ENCODE measurements around the gene PEX6. TPM values are rescaled to one million over a fixed set of nuclear protein-coding genes. Genes with fewer than 3 reads are reported as not detected.

PEX6 gene
- total RNA-seq, 4 donors from 2014 or later = 17.2 to 50.0 (median 33.2) TPM

- no peak for DNase-seq
- peaks cover 0 to 32% (median 9%) of the 10 kb centered on the region in 4 donors for H3K36me3 ChIP-seq
- no peak overlapping the region for H3K4me3 ChIP-seq
- 86% methylated on average over 9 of the region's 9 CpGs; no CpG with 5 or more reads in 1 of the 2 donors for WGBS, 2 donors (ENCODE audit: low coverage in 1 of 2)
- no peaks in the 10 kb centered on the region for H3K9me3 ChIP-seq
- intact Hi-C loops (cut with DNase I; ENCODE audit: low total_unique reads) (no loop called here), in situ Hi-C loops (cut with MboI; ENCODE audit: low pct_ligation_motif_present in 1 of 4, low pct_unique_long_range_greater_than_20kb in 1 of 4, low sequenced_read_pairs in 3 of 4) (no loop called here)
- H3K27ac ChIP-seq = no peak overlapping the region
- H3K4me1 ChIP-seq = no peaks in the 10 kb centered on the region
- H3K27me3 ChIP-seq = no peaks in the 10 kb centered on the region
- no peak for TF ChIP-seq EP300 (IDR thresholded peaks at IDR 0.05; ENCODE audit: low read depth)
- TF ChIP-seq POLR2A (IDR thresholded peaks at IDR 0.05) = no peak
- TF ChIP-seq CTCF (IDR thresholded peaks at IDR 0.05) = no peak
- no peak for TF ChIP-seq POLR2AphosphoS5 (IDR thresholded peaks at IDR 0.05)
These were observed 39.8 kb downstream of the PEX6 start for GRCh38 chr6:42938987-42939809.

GRCh38 chr6:42938428-42938796 lies 40.6 kb downstream of the PEX6 start:
- intact Hi-C loops (cut with DNase I; ENCODE audit: low total_unique reads) = no loop called here
- Histone ChIP-seq H3K9me3 (no peaks in the 10 kb centered on the region), H3K4me1 (peaks cover 0 to under 1% (median 0%) of the 10 kb centered on the region in 4 donors), H3K27ac (no peak overlapping the region), H3K27me3 (no peaks in the 10 kb centered on the region), H3K4me3 (no peak overlapping the region), H3K36me3 (peaks cover 0 to 30% (median 9%) of the 10 kb centered on the region in 4 donors)
- TF ChIP-seq POLR2AphosphoS5 (IDR thresholded peaks at IDR 0.05) = no peak
- no peak for TF ChIP-seq POLR2A (IDR thresholded peaks at IDR 0.05)
- TF ChIP-seq CTCF (IDR thresholded peaks at IDR 0.05) = no peak
- TF ChIP-seq EP300 (IDR thresholded peaks at IDR 0.05; ENCODE audit: low read depth) = no peak
- 86% methylated on average over 5 of the region's 5 CpGs; no CpG with 5 or more reads in 1 of the 2 donors for WGBS, 2 donors (ENCODE audit: low coverage in 1 of 2)
- in situ Hi-C loops (cut with MboI; ENCODE audit: low pct_ligation_motif_present in 1 of 4, low pct_unique_long_range_greater_than_20kb in 1 of 4, low sequenced_read_pairs in 3 of 4) = no loop called here
- no peak for DNase-seq

GRCh38 chr6:42937548-42938427 lies 41.2 kb downstream of the PEX6 start:
- intact Hi-C loops (cut with DNase I; ENCODE audit: low total_unique reads) (no loop called here), in situ Hi-C loops (cut with MboI; ENCODE audit: low pct_ligation_motif_present in 1 of 4, low pct_unique_long_range_greater_than_20kb in 1 of 4, low sequenced_read_pairs in 3 of 4) (no loop called here)
- Histone ChIP-seq H3K36me3 (peaks cover 0 to 30% (median 9%) of the 10 kb centered on the region in 4 donors), H3K9me3 (no peaks in the 10 kb centered on the region), H3K27ac (no peak overlapping the region), H3K4me3 (no peak overlapping the region), H3K27me3 (no peaks in the 10 kb centered on the region), H3K4me1 (peaks cover 0 to 7% (median 2%) of the 10 kb centered on the region in 4 donors)
- no peak for TF ChIP-seq CTCF (IDR thresholded peaks at IDR 0.05)
- no peak for TF ChIP-seq EP300 (IDR thresholded peaks at IDR 0.05; ENCODE audit: low read depth)
- no peak for TF ChIP-seq POLR2AphosphoS5 (IDR thresholded peaks at IDR 0.05)
- TF ChIP-seq POLR2A (IDR thresholded peaks at IDR 0.05) = no peak
- DNase-seq = no peak
- 93% methylated on average over 13 of the region's 13 CpGs; no CpG with 5 or more reads in 1 of the 2 donors for WGBS, 2 donors (ENCODE audit: low coverage in 1 of 2)

GRCh38 chr6:42936398-42936797 lies 42.6 kb downstream of the PEX6 start:
- 89 to 98% methylated on average over 6 to 11 of the region's 11 CpGs for WGBS, 2 donors (ENCODE audit: low coverage in 1 of 2)
- Histone ChIP-seq H3K36me3 (peaks cover 0 to 30% (median 9%) of the 10 kb centered on the region in 4 donors), H3K4me3 (no peak overlapping the region), H3K4me1 (peaks cover under 1 to 18% (median 2%) of the 10 kb centered on the region in 4 donors), H3K27ac (no peak overlapping the region), H3K9me3 (no peaks in the 10 kb centered on the region), H3K27me3 (no peaks in the 10 kb centered on the region)
- intact Hi-C loops (cut with DNase I; ENCODE audit: low total_unique reads) (no loop called here), in situ Hi-C loops (cut with MboI; ENCODE audit: low pct_ligation_motif_present in 1 of 4, low pct_unique_long_range_greater_than_20kb in 1 of 4, low sequenced_read_pairs in 3 of 4) (no loop called here)
- no peak for DNase-seq
- TF ChIP-seq POLR2AphosphoS5 (IDR thresholded peaks at IDR 0.05) (no peak), POLR2A (IDR thresholded peaks at IDR 0.05) (no peak), EP300 (IDR thresholded peaks at IDR 0.05; ENCODE audit: low read depth) (no peak), CTCF (IDR thresholded peaks at IDR 0.05) (no peak)
